Tibial nerve (tissue), 4 donors: ENCODE results near the gene POLR3H.

Source experiments
- EP300 ChIP-seq, 2 donors: sonication (generic); formaldehyde crosslinking; IDR thresholded peaks; one replicate each; pipeline ENCODE4 v1.6.1; 2017; ENCODE audit warnings: antibody characterized with exemption in 2 of 2, mild to moderate bottlenecking in 1 of 2
- TF ChIP-seq, protein P1 (sequence below), 5 experiments: fragments of 200-600 bp in 3 of 5; fragments of 450-650 bp in 2 of 5; sonication (generic) in 3 of 5; IDR thresholded peaks; one replicate each; pipeline ENCODE4 v1.5.1; 2016 to 2019; ENCODE audit warnings: antibody characterized with exemption in 5 of 5, mild to moderate bottlenecking in 3 of 5, moderate library complexity in 2 of 5

DNA sequence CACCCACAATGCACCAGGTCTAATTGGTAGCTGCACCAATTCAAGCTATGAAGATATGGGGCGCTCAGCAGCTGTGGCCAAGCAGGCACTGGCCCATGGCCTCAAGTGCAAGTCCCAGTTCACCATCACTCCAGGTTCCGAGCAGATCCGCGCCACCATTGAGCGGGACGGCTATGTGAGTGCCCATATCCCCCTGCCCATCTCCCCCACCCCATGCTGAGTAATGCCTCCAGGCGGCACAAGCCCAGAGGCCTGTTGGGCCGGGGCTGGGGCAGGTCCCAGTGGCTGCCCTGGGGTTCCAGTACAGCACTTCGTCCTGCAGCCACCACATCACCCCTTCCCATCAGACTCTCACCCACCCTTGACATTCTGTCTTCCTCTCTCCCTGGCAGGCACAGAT, 21.5 kb downstream of the POLR3H start:
- TF ChIP-seq, protein P1, sequence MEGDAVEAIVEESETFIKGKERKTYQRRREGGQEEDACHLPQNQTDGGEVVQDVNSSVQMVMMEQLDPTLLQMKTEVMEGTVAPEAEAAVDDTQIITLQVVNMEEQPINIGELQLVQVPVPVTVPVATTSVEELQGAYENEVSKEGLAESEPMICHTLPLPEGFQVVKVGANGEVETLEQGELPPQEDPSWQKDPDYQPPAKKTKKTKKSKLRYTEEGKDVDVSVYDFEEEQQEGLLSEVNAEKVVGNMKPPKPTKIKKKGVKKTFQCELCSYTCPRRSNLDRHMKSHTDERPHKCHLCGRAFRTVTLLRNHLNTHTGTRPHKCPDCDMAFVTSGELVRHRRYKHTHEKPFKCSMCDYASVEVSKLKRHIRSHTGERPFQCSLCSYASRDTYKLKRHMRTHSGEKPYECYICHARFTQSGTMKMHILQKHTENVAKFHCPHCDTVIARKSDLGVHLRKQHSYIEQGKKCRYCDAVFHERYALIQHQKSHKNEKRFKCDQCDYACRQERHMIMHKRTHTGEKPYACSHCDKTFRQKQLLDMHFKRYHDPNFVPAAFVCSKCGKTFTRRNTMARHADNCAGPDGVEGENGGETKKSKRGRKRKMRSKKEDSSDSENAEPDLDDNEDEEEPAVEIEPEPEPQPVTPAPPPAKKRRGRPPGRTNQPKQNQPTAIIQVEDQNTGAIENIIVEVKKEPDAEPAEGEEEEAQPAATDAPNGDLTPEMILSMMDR (IDR thresholded peaks at IDR 0.05), result no peak
- TF ChIP-seq EP300 (IDR thresholded peaks at IDR 0.05), result no peak
